Sigmoid colon (tissue), 7 donors: ENCODE data around the gene CBLB. TPM values are rescaled to one million over a fixed set of nuclear protein-coding genes. Genes with fewer than 3 reads are reported as not detected.
A peak's percentile ranks its signal among the peaks of the same experiment; 100 is the strongest.

ENCODE experiments used
- DNase-seq: peaks from one replicate; pipeline ENCODE4 v3.0.0-alpha.2; 2019
- H3K27ac ChIP-seq, 4 donors: fragments of 200-600 bp; sonication (generic); one replicate each; pipeline ENCODE4 v1.5.1; 2016 to 2019; ENCODE audit warnings: mild to moderate bottlenecking in 1 of 4
- H3K27me3 ChIP-seq, 3 donors: fragments of 200-600 bp; sonication (generic); one replicate each; pipeline ENCODE4 v1.5.1; 2019; ENCODE audit warnings: mild to moderate bottlenecking in 1 of 3
- H3K36me3 ChIP-seq, 4 donors: fragments of 200-600 bp; sonication (generic); one replicate each; pipeline ENCODE4 v1.5.1; 2016 to 2019
- H3K4me1 ChIP-seq, 4 donors: fragments of 200-600 bp; sonication (generic); one replicate each; pipeline ENCODE4 v1.5.1; 2017 to 2019
- H3K4me3 ChIP-seq, 4 donors: fragments of 200-600 bp; sonication (generic); one replicate each; pipeline ENCODE4 v1.5.1; 2017 to 2019; ENCODE audit warnings: mild to moderate bottlenecking in 2 of 4, moderate library complexity in 1 of 4
- H3K9me3 ChIP-seq, 4 donors: fragments of 200-600 bp in 3 of 4; sonication (generic) in 3 of 4; one replicate each; pipeline versions ENCODE4 v1.5.1 to v1.6.1; 2013 to 2019
- EP300 ChIP-seq, 4 donors: sonication (generic); formaldehyde crosslinking; IDR thresholded peaks; one replicate each; pipeline ENCODE4 v1.6.1; 2017; ENCODE audit warnings: antibody characterized with exemption in 4 of 4
- POLR2A ChIP-seq, 2 donors: fragments of 450-650 bp; IDR thresholded peaks; one replicate each; pipeline ENCODE4 v1.6.1; 2016; ENCODE audit warnings: antibody characterized with exemption in 2 of 2, mild to moderate bottlenecking in 2 of 2, moderate library complexity in 2 of 2
- POLR2AphosphoS5 ChIP-seq, 4 donors: sonication (generic); formaldehyde crosslinking; IDR thresholded peaks; one replicate each; pipeline ENCODE4 v1.6.1; 2017; ENCODE audit warnings: antibody characterized with exemption in 4 of 4
- WGBS, 2 donors: extraction: QIAGEN DNeasy Blood & Tissue Kit; methylation state at CpG; one replicate each; pipeline ENCODE4 v1.1.7; 2013; 5-methylcytosine and 5-hydroxymethylcytosine counted together
- intact Hi-C: fragments of 100-400 bp; cut with DNase I; formaldehyde crosslinking; loops from one replicate; pipeline ENCODE4 v1.15.1; 2023
- polyA plus RNA-seq, 3 donors: library from polyadenylated mRNA; stranded (reverse); fragments of 200-250 nt; gene quantifications; one replicate each; pipeline ENCODE4 v1.2.3, GENCODE V29; 2013
- total RNA-seq, 4 donors: library from RNA; depleted of rRNA; stranded (reverse); fragments of >200 nt; gene quantifications; one replicate each; pipeline ENCODE4 v1.1.0, GENCODE V29; 2016
- TF ChIP-seq, protein P1 (sequence below), 4 experiments: fragments of 450-650 bp in 3 of 4; fragments of 200-600 bp in 1 of 4; IDR thresholded peaks; one replicate each; pipeline ENCODE4 v1.5.1; 2016 to 2019; ENCODE audit warnings: antibody characterized with exemption in 4 of 4, mild to moderate bottlenecking in 3 of 4, moderate library complexity in 2 of 4
- donor health status: healthy with polysubstance abuse.
- donor health status: Bipolar disorder and iron deficiency.
- donor health status: healthy.

The CBLB gene
- total and polyA plus RNA-seq, 7 donors = 9.6 to 55.9 (median 27.4) TPM

DNA sequence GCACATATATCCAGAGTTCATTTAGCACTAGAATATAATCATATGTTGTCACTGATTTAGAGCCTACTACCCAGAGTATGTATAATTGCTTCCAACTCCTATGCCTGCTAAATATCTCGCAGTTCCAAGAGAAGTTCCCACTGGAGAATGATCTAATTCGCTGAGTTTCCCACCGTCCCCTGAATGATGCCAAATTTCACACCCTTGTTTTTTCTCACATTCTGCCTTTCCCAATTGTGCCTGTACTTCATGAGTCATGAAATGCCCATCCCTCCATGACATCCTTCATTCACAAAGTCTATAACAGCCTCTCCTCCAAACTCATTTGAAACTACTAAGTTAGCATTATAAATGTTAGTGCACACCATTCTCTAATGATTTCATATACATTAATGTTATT, 177.2 kb downstream of the CBLB start:
- WGBS, 2 donors = 87 to 93% methylated on average over 3 of the region's 3 CpGs
- no peak overlapping the region for H3K27ac ChIP-seq

DNA sequence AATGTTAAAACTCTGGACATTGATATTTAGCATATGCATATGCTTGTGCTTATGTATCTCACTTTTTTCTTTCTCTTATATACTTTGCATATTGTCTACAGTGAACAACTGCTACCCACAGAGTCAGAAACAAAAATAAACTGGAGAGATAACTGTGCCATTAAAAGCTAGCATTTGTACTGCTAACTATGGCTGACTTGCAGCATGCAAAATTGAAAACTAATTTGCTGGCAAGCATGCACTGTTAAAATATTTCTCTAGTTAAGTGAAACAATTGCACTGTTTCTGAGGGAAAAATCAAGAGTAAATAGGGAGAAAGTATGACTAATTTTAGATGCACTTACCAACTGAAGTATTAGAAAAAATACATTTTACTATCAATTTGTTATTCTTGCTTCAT, 177.8 kb downstream of the CBLB start:
- Histone ChIP-seq H3K27ac (no peak overlapping the region), H3K36me3 (peaks cover 0 to 12% (median 8%) of the 10 kb centered on the region in 4 donors), H3K4me1 (peaks cover 0 to 8% (median 0%) of the 10 kb centered on the region in 4 donors), H3K9me3 (no peaks in the 10 kb centered on the region), H3K4me3 (no peak overlapping the region), H3K27me3 (no peaks in the 10 kb centered on the region)
- intact Hi-C loops = no loop called here
- no peak for DNase-seq
- TF ChIP-seq POLR2A (IDR thresholded peaks at IDR 0.05) = no peak
- TF ChIP-seq POLR2AphosphoS5 (IDR thresholded peaks at IDR 0.05) = no peak
- TF ChIP-seq, protein P1, sequence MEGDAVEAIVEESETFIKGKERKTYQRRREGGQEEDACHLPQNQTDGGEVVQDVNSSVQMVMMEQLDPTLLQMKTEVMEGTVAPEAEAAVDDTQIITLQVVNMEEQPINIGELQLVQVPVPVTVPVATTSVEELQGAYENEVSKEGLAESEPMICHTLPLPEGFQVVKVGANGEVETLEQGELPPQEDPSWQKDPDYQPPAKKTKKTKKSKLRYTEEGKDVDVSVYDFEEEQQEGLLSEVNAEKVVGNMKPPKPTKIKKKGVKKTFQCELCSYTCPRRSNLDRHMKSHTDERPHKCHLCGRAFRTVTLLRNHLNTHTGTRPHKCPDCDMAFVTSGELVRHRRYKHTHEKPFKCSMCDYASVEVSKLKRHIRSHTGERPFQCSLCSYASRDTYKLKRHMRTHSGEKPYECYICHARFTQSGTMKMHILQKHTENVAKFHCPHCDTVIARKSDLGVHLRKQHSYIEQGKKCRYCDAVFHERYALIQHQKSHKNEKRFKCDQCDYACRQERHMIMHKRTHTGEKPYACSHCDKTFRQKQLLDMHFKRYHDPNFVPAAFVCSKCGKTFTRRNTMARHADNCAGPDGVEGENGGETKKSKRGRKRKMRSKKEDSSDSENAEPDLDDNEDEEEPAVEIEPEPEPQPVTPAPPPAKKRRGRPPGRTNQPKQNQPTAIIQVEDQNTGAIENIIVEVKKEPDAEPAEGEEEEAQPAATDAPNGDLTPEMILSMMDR (IDR thresholded peaks at IDR 0.05) = no peak
- no peak for TF ChIP-seq EP300 (IDR thresholded peaks at IDR 0.05)

More for the DNA sequence above, 177.2 kb downstream of the CBLB start:
- H3K4me3 ChIP-seq = no peak overlapping the region
- peaks cover 0 to 12% (median 8%) of the 10 kb centered on the region in 4 donors for H3K36me3 ChIP-seq
- DNase-seq = no peak
- H3K4me1 ChIP-seq = peaks cover 0 to 8% (median 0%) of the 10 kb centered on the region in 4 donors
- no peaks in the 10 kb centered on the region for H3K9me3 ChIP-seq
- TF ChIP-seq, protein P1 (IDR thresholded peaks at IDR 0.05) = no peak
- TF ChIP-seq POLR2A (IDR thresholded peaks at IDR 0.05) (no peak), POLR2AphosphoS5 (IDR thresholded peaks at IDR 0.05) (no peak), EP300 (IDR thresholded peaks at IDR 0.05) (no peak)
- intact Hi-C loops = no loop called here
- H3K27me3 ChIP-seq = no peaks in the 10 kb centered on the region

DNA sequence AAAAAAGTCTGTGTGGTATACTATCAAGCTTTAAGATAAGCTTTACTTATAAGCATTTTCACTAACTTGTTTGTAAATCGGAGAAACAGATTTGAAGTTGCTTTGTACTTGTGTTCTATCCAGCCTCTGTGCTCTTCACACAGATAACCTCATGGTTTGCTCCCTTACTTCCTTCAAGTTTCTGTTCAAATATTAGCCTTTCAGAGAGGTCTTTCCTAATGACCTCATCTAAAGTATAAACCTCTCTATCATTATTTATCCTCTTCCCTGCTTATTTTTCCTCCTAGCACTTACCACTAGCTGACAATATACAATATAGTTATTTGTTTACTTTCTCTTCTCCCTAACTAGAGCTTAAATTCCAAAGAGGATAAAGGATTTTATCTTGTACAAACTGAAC, 180.0 kb downstream of the CBLB start:
- TF ChIP-seq POLR2AphosphoS5 (IDR thresholded peaks at IDR 0.05) = no peak
- TF ChIP-seq, protein P1 (IDR thresholded peaks at IDR 0.05) = no peak
- no peak for TF ChIP-seq POLR2A (IDR thresholded peaks at IDR 0.05)
- no peak for TF ChIP-seq EP300 (IDR thresholded peaks at IDR 0.05)
- Histone ChIP-seq H3K36me3 (peaks cover 0 to 18% (median 8%) of the 10 kb centered on the region in 4 donors), H3K27me3 (no peaks in the 10 kb centered on the region), H3K9me3 (no peaks in the 10 kb centered on the region), H3K4me3 (no peak overlapping the region), H3K27ac (no peak overlapping the region), H3K4me1 (peaks cover 0 to 8% (median 0%) of the 10 kb centered on the region in 4 donors)
- intact Hi-C loops = loop anchor here (5.0 kb wide), 1 partner anchor 178 kb away; the partner anchor contains the start of gene CBLB
- DNase-seq = no peak
- WGBS, 2 donors = 81 to 85% methylated on average over 1 of the region's 1 CpG

DNA sequence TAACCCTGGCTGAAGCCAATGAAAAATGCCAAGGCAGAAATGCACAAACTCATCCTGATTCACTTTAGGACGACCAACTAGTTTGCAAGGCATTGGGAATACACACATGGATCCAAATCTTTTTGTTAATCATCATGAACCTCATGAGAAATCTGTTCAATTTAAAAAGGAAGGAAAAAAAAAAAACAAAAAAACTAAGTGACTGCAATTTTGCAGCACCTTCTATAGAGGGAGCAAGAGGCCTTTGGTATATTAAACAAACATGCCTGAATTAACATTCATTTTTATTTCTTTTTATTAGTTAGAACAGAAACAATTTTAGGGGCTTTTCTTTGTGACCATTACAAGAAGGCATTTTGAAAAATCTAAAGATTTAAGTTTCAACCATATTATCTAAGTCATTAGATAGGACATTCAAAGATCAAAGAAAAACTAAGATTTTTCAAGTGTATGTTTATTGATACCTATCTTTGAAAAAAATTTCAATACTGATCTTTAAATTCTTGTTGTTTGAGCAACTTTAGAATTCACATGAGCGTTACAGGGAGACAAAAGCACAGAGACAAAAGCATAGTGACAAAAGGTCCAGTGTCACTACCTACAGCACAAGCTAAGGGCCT, 182.4 kb downstream of the CBLB start:
- Histone ChIP-seq H3K9me3 (no peaks in the 10 kb centered on the region), H3K4me3 (no peak overlapping the region), H3K27me3 (no peaks in the 10 kb centered on the region), H3K4me1 (peaks cover 0 to 4% (median 0%) of the 10 kb centered on the region in 4 donors), H3K36me3 (peaks cover 0 to 10% (median 0%) of the 10 kb centered on the region in 4 donors), H3K27ac (no peak overlapping the region)
- intact Hi-C loops = loop anchor here (5.0 kb wide), 1 partner anchor 181 kb away; the partner anchor contains the start of gene CBLB
- TF ChIP-seq, protein P1 (IDR thresholded peaks at IDR 0.05) = peak; percentile 14 to 71 (median 40)
- TF ChIP-seq POLR2A (IDR thresholded peaks at IDR 0.05) (no peak), EP300 (IDR thresholded peaks at IDR 0.05) (no peak), POLR2AphosphoS5 (IDR thresholded peaks at IDR 0.05) (no peak)
- 41 to 50% methylated on average over 2 of the region's 2 CpGs for WGBS, 2 donors
- DNase-seq = no peak
